H1 (cell line): Measurements from ENCODE around the gene PRMT9. TPM values are rescaled to one million over a fixed set of nuclear protein-coding genes. Genes with fewer than 3 reads are reported as not detected.
A peak's percentile ranks its signal among the peaks of the same experiment; 100 is the strongest.

Source experiments
- CTCF ChIA-PET: fragments of 300-600 bp; sonication (Branson Sonifier 250); formaldehyde crosslinking; loops from one replicate; lab custom pipeline; 2021; ENCODE audit not compliant: partially characterized antibody; lab: Charles Lee
- POLR2A ChIA-PET: fragments of 300-600 bp; sonication (Branson Sonifier 250); formaldehyde crosslinking; loops from one replicate; lab custom pipeline; 2021; ENCODE audit warnings: inconsistent platforms; ENCODE audit not compliant: partially characterized antibody; lab: Charles Lee
- DNase-seq, 2 experiments: peaks; one replicate each; pipeline versions ENCODE4 v3.0.0 to v3.0.0-alpha.2; 2010 to 2022; ENCODE audit warnings: low spot score in 2 of 2, low read depth in 1 of 2, mixed read lengths in 1 of 2
- FAIRE-seq: peaks from 2 replicates; lab custom pipeline; 2011; peaks lifted over from hg19 to GRCh38; lab: Jason Lieb, UNC
- H2AFZ ChIP-seq: 2 replicates; pipeline ENCODE4 v1.8.1; 2012; ENCODE audit warnings: low read length, inconsistent platforms
- H2AK5ac ChIP-seq: 2 replicates; pipeline ENCODE4 v1.6.1; 2013; ENCODE audit warnings: low read depth, low read length
- H2BK120ac ChIP-seq: replicated peaks from 2 replicates; pipeline ENCODE3; 2013; ENCODE audit warnings: low read depth, low read length, inconsistent platforms
- H2BK12ac ChIP-seq: 2 replicates; pipeline ENCODE4 v1.6.1; 2013; ENCODE audit warnings: low read depth, low read length
- H2BK15ac ChIP-seq: 2 replicates; pipeline ENCODE4 v1.6.1; 2013; ENCODE audit warnings: low read length
- H2BK20ac ChIP-seq: 2 replicates; pipeline ENCODE4 v1.6.1; 2013; ENCODE audit warnings: low read length
- H2BK5ac ChIP-seq: 2 replicates; pipeline ENCODE4 v1.6.1; 2013; ENCODE audit warnings: low read depth, low read length
- H3K14ac ChIP-seq: 2 replicates; pipeline ENCODE4 v1.6.1; 2013; ENCODE audit warnings: inconsistent platforms; ENCODE audit not compliant: insufficient read length
- H3K18ac ChIP-seq: 2 replicates; pipeline ENCODE4 v1.6.1; 2013; ENCODE audit warnings: low read length; ENCODE audit errors: extremely low read depth
- H3K23ac ChIP-seq: 2 replicates; pipeline ENCODE4 v1.6.1; 2013; ENCODE audit warnings: inconsistent platforms; ENCODE audit not compliant: insufficient read length
- H3K23me2 ChIP-seq: 2 replicates; pipeline ENCODE4 v1.6.1; 2013; ENCODE audit warnings: low read depth, low read length
- H3K27ac ChIP-seq: 2 replicates; pipeline ENCODE4 v1.6.1; 2011; ENCODE audit warnings: low read depth, low read length, inconsistent platforms
- H3K27me3 ChIP-seq, 4 experiments: replicated peaks in 1 of 4; 1 replicate in 1 of 4; 2 replicates in 3 of 4; pipeline versions ENCODE4 v1.6.1 to v1.8.1; 2011 to 2013; ENCODE audit warnings: low read length in 3 of 4, mild to moderate bottlenecking in 3 of 4, inconsistent platforms in 2 of 4, mixed read lengths in 2 of 4, moderate library complexity in 1 of 4; ENCODE audit not compliant: control insufficient read depth in 3 of 4, insufficient read depth in 3 of 4; ENCODE audit errors: extremely low read depth in 1 of 4
- H3K36me3 ChIP-seq, 4 experiments: 2 replicates each; pipeline versions ENCODE4 v1.6.1 to v1.8.1; 2011 to 2013; ENCODE audit warnings: mild to moderate bottlenecking in 4 of 4, low read length in 3 of 4, moderate library complexity in 2 of 4, control low read depth in 1 of 4, inconsistent platforms in 1 of 4; ENCODE audit not compliant: insufficient read depth in 4 of 4, control insufficient read depth in 2 of 4
- H3K4ac ChIP-seq: replicated peaks from 2 replicates; pipeline ENCODE3; 2013; ENCODE audit warnings: low read length, low read depth, mixed read lengths, inconsistent platforms; ENCODE audit not compliant: insufficient read length
- H3K4me1 ChIP-seq, 4 experiments: replicated peaks in 1 of 4; 1 replicate in 1 of 4; 2 replicates in 3 of 4; pipeline versions ENCODE4 v1.6.1 to v1.8.1; 2011 to 2013; ENCODE audit warnings: low read length in 3 of 4, inconsistent platforms in 2 of 4, mixed read lengths in 1 of 4; ENCODE audit not compliant: insufficient read depth in 4 of 4, control insufficient read depth in 3 of 4
- H3K4me2 ChIP-seq, 2 experiments: 2 replicates each; pipeline versions ENCODE4 v1.6.1 to v1.8.1; 2011 to 2013; ENCODE audit warnings: low read depth in 2 of 2, low read length in 2 of 2, control low read depth in 1 of 2, inconsistent platforms in 1 of 2, mild to moderate bottlenecking in 1 of 2; ENCODE audit not compliant: insufficient read depth in 1 of 2
- H3K4me3 ChIP-seq, 4 experiments: fragments of 200-600, 300-600 bp in 1 of 4; sonication (generic), shearing (Covaris generic), sonication (Bioruptor Twin) in 1 of 4; 2 replicates each; pipeline versions ENCODE4 v1.5.1 to v1.8.1; 2011 to 2016; ENCODE audit warnings: low read length in 4 of 4, low read depth in 3 of 4, control low read depth in 2 of 4, inconsistent platforms in 2 of 4, mild to moderate bottlenecking in 2 of 4, mixed read lengths in 1 of 4, moderate library complexity in 1 of 4; ENCODE audit not compliant: insufficient read depth in 2 of 4; ENCODE audit errors: extremely low read depth in 1 of 4
- H3K56ac ChIP-seq: replicated peaks from 2 replicates; pipeline ENCODE3; 2013; ENCODE audit warnings: low read depth, mild to moderate bottlenecking, mixed read lengths, low read length, inconsistent platforms; ENCODE audit not compliant: insufficient read length
- H3K79me1 ChIP-seq: 2 replicates; pipeline ENCODE4 v1.6.1; 2013; ENCODE audit warnings: low read depth, low read length, control low read depth
- H3K79me2 ChIP-seq, 2 experiments: 2 replicates each; pipeline versions ENCODE4 v1.6.1 to v1.8.1; 2012 to 2013; ENCODE audit warnings: low read length in 2 of 2, mild to moderate bottlenecking in 2 of 2, inconsistent platforms in 1 of 2; ENCODE audit not compliant: insufficient read depth in 2 of 2, control insufficient read depth in 1 of 2
- H3K9ac ChIP-seq, 4 experiments: replicated peaks in 1 of 4; 1 replicate in 1 of 4; 2 replicates in 3 of 4; pipeline versions ENCODE4 v1.6.1 to v1.8.1; 2011 to 2013; ENCODE audit warnings: low read depth in 3 of 4, low read length in 3 of 4, control low read depth in 2 of 4, mild to moderate bottlenecking in 2 of 4, moderate library complexity in 2 of 4, inconsistent platforms in 1 of 4; ENCODE audit errors: extremely low read depth in 1 of 4
- H3K9me3 ChIP-seq, 2 experiments: 2 replicates each; pipeline versions ENCODE4 v1.6.1 to v1.8.1; 2012 to 2013; ENCODE audit warnings: mild to moderate bottlenecking in 2 of 2, moderate library complexity in 2 of 2, control low read depth in 1 of 2, inconsistent platforms in 1 of 2, low read depth in 1 of 2, low read length in 1 of 2, mixed read lengths in 1 of 2; ENCODE audit not compliant: insufficient read depth in 2 of 2
- H4K20me1 ChIP-seq, 2 experiments: replicated peaks in 1 of 2; 2 replicates each; pipeline versions ENCODE3 to v1.8.1; 2011 to 2013; ENCODE audit warnings: inconsistent platforms in 2 of 2, low read length in 2 of 2, mild to moderate bottlenecking in 1 of 2; ENCODE audit not compliant: insufficient read depth in 2 of 2, control insufficient read depth in 1 of 2
- H4K5ac ChIP-seq: 2 replicates; pipeline ENCODE4 v1.6.1; 2013; ENCODE audit warnings: low read length, low read depth, mixed read lengths, inconsistent platforms; ENCODE audit not compliant: insufficient read length
- H4K8ac ChIP-seq: 2 replicates; pipeline ENCODE4 v1.8.0; 2013; ENCODE audit warnings: mild to moderate bottlenecking, moderate library complexity, low read length, inconsistent platforms; ENCODE audit not compliant: insufficient read depth; ENCODE audit errors: extremely low read depth
- H4K91ac ChIP-seq: replicated peaks from 2 replicates; pipeline ENCODE3; 2013; ENCODE audit warnings: low read length, mixed read lengths, inconsistent platforms; ENCODE audit not compliant: insufficient read length
- ATF3 ChIP-seq: IDR thresholded peaks from 2 replicates; pipeline ENCODE4 v1.6.1; 2011; ENCODE audit warnings: low read depth, mild to moderate bottlenecking, low read length; ENCODE audit not compliant: insufficient read depth
- CREB1 ChIP-seq: IDR thresholded peaks from 2 replicates; pipeline ENCODE4 v1.6.1; 2012; ENCODE audit warnings: inconsistent platforms
- JUND ChIP-seq: IDR thresholded peaks from 2 replicates; pipeline ENCODE4 v1.6.1; 2011; ENCODE audit warnings: mild to moderate bottlenecking, improper control_type of control experiment, low read length
- POLR2A ChIP-seq, 2 experiments: IDR thresholded peaks; 1 replicate in 1 of 2; 2 replicates in 1 of 2; pipeline ENCODE4 v1.6.1; 2011; ENCODE audit warnings: low read depth in 2 of 2, low read length in 2 of 2, mild to moderate bottlenecking in 2 of 2; ENCODE audit errors: control extremely low read depth in 1 of 2
- SAP30 ChIP-seq: fragments of 300-600 bp; sonication (generic); IDR thresholded peaks from 2 replicates; pipeline ENCODE4 v1.7.1; 2012; ENCODE audit warnings: low read length, moderate library complexity, mild to moderate bottlenecking, inconsistent platforms; ENCODE audit not compliant: insufficient read depth, insufficient replicate concordance
- SIRT6 ChIP-seq: IDR thresholded peaks from one replicate; pipeline ENCODE4 v1.7.1; 2012; ENCODE audit warnings: low read length, inconsistent platforms
- SIX5 ChIP-seq: IDR thresholded peaks from 2 replicates; pipeline ENCODE4 v1.6.1; 2011; ENCODE audit warnings: mild to moderate bottlenecking, low read depth, low read length
- SP2 ChIP-seq: IDR thresholded peaks from 2 replicates; pipeline ENCODE4 v1.6.1; 2012; ENCODE audit warnings: mild to moderate bottlenecking, low read length, inconsistent platforms
- USF2 ChIP-seq: IDR thresholded peaks from 2 replicates; pipeline ENCODE4 v1.6.1; 2011; ENCODE audit warnings: low read length, improper control_type of control experiment
- YY1 ChIP-seq: IDR thresholded peaks from 2 replicates; pipeline ENCODE4 v1.6.1; 2011; ENCODE audit warnings: low read depth, mild to moderate bottlenecking, low read length
- WGBS, 2 experiments: shearing (Covaris generic) in 1 of 2; methylation state at CpG; one replicate each; pipeline versions ENCODE4 v1.1.6 to v1.1.7; 2013 to 2015; ENCODE audit warnings: low lambda C conversion rate in 2 of 2, mixed read lengths in 2 of 2, inconsistent platforms in 1 of 2, low coverage in 1 of 2, missing lambda C conversion rate in 1 of 2; ENCODE audit not compliant: insufficient replicate concordance in 2 of 2, insufficient coverage in 1 of 2, insufficient read length in 1 of 2; ENCODE audit errors: extremely low coverage in 1 of 2, missing lambda C conversion rate in 1 of 2; 5-methylcytosine and 5-hydroxymethylcytosine counted together
- polyA plus RNA-seq, 7 experiments: library from polyadenylated mRNA; depleted of rRNA in 3 of 7; stranded (reverse) in 5 of 7; unstranded in 2 of 7; fragments of >200 nt in 5 of 7; fragments of 200-250 nt in 2 of 7; gene quantifications; 1 replicate in 5 of 7; 2 replicates in 1 of 7; 4 replicates in 1 of 7; pipeline versions ENCODE4 v1.2.1 to v1.2.3, GENCODE V29; 2011 to 2013; ENCODE audit warnings: missing spikeins in 2 of 7, mixed read lengths in 2 of 7
- total RNA-seq: library from RNA; stranded (reverse); fragmentation: NEBNext Ultra II Directional; extraction: Animal tissue kit (Norgen Biotek cat#: 25700); gene quantifications from 2 replicates; pipeline ENCODE4 v1.2.1, GENCODE V29; 2021

PRMT9 gene
- total and polyA plus RNA-seq, 2 of the 8 experiments (the other 6 are each of a cell fraction or from before 2014, with no cell fraction given): 3.8 to 9.6 TPM

- Histone ChIP-seq H3K79me2 (peaks cover 0 to 26% of the 10 kb centered on the region in 2 experiments; a peak in 2 of 4 replicates), H2AFZ (no peak overlapping the region), H4K20me1 (peaks cover 0 to 2% of the 10 kb centered on the region in 2 experiments), H2BK15ac (no peak overlapping the region), H4K91ac (no peak overlapping the region), H3K56ac (no peak overlapping the region), H3K18ac (no peak overlapping the region), H3K4me3 (peak overlapping the region in 3 of 4 experiments; percentile 68 to 81 (median 73); a peak in 4 of 8 replicates), H3K23me2 (peaks cover 5% of the 10 kb centered on the region; the same call in 1 of the 2 replicates), H3K79me1 (peaks cover 3% of the 10 kb centered on the region; the same call in 1 of the 2 replicates), H2BK20ac (no peak overlapping the region), H3K4me2 (peak overlapping the region; percentile 72 to 75), H2BK5ac (no peak overlapping the region), H3K36me3 (peaks cover 0 to 6% (median 1%) of the 10 kb centered on the region in 4 experiments; a peak in 2 of 8 replicates), H2BK12ac (no peak overlapping the region), H3K14ac (no peak overlapping the region), H4K5ac (no peak overlapping the region), H3K4me1 (peaks cover 0 to 6% (median 3%) of the 10 kb centered on the region in 4 experiments; a peak in 4 of 7 replicates), H3K4ac (no peak overlapping the region), H3K23ac (no peak overlapping the region), H2AK5ac (no peak overlapping the region), H3K9me3 (no peaks in the 10 kb centered on the region), H3K9ac (no peak overlapping the region), H3K27me3 (no peaks in the 10 kb centered on the region), H4K8ac (no peak overlapping the region), H3K27ac (no peak overlapping the region), H2BK120ac (no peak overlapping the region)
- ChIA-PET CTCF (interaction anchor here (0.8 to 4.3 kb wide), 5 partner anchors 9 to 184 kb away, joined by 3 to 28 read pairs (median 5); no protein-coding TSS in a partner anchor), POLR2A (interaction anchor here (1.0 to 1.7 kb wide), 3 partner anchors 25 to 50 kb away, joined by 3 to 11 read pairs (median 4); partner anchors contain the start of gene ARHGAP10)
- DNase-seq: no peak
- 78% methylated on average over 3 of the region's 3 CpGs; no CpG with 5 or more reads in 1 of the 2 experiments for WGBS, 2 experiments
- no peak for FAIRE-seq
- TF ChIP-seq SP2: no peak
- TF ChIP-seq CREB1: no peak
- TF ChIP-seq POLR2A (IDR thresholded peaks at IDR 0.05; ENCODE audit: control extremely low read depth in 1 of 2, low read depth in 2 of 2, low read length in 2 of 2): no peak
- no peak for TF ChIP-seq ATF3
- TF ChIP-seq SIRT6: no peak
- TF ChIP-seq SAP30: no peak
- TF ChIP-seq JUND: no peak
- no peak for TF ChIP-seq SIX5
- no peak for TF ChIP-seq YY1
- no peak for TF ChIP-seq USF2
These were observed 1.2 kb downstream of the PRMT9 start for GRCh38 chr4:147682755-147683154.
